NCI-H128 (cell line): ENCODE data around the gene KIAA1671.

Experiments
- DNase-seq: peaks from one replicate; lab custom pipeline; 2025; ENCODE audit not compliant: unreplicated experiment; lab: John Stamatoyannopoulos, UW

The KIAA1671 gene

GRCh38 chr22:25134451-25134850 is 181.9 kb downstream of the KIAA1671 start:
- DNase-seq = no peak

DNA sequence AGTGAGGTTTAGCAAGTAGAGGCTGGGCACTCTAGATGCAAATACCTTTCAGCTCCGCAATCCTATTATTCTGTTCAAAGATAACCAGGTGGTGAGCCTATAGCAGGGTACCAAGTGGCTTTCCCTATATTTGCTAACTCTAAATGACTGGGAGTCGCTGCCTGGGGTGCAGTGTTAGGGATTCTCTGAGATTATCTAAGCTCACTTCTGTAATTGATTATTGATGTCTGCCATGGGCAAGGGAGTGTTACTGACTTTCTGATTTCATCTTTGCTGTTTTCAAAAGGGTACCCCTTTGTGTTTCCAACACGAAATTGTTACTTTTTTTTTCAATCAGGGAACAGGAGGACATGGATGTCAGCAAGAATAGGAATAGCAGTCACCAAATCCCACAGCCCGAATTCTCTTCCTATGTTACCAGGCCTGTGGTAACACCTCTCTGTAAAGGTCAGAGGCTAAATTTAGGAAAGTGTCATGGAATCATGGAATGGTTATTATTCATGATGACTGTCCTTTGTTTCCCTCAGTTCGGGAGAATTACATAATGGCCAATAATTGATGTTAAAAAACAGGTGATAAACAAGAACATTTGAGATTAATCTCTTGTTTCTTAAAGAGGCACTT is 184.5 kb downstream of the KIAA1671 start:
- no peak for DNase-seq

DNA sequence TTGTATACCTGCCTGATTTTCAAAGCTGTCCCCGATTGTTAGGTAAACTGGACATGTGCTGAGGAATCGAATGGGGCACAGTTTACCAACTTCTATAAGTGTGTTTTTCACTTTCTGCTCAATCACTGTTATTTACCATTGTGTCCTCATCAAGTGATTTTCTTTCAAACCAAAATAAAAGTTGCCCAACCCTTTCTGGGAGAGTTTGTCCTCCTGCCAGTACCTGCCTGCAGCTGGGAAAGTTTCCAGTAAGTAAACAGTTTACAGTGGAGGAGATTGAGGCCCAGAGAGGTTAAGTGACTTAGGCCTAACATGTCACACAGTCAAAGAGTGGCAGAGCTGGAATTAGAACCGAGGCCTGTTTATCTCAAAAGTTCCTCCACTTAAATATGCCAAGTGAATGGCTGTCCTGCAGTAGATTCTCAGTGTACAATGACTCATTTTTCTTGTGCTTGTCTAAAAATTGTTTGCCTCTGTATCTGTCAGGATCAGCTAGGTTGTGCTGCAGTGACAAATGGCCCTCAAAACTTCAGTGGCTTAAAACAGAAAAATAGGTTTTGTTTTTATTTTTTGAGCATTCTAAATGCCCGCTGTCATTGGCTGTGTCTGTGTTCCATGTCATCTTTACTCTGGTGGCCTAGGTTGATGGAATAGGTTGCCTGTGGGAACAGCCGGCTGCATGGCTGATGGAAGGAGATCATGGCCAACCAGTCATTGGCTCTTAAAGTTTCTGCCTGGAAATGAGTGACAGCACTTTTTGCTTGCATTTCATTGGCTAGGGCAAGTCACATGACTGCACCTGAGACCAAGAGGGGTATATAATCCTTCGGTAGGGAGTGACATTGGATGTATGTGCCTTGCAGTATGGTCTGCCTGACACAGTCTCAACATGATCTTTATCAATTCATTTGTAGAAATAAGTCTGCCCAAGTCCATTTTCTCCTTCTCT is 185.3 kb downstream of the KIAA1671 start:
- no peak for DNase-seq

GRCh38 chr22:25139062-25139461 is 186.5 kb downstream of the KIAA1671 start:
- no peak for DNase-seq

- no peak for DNase-seq
Measured at GRCh38 chr22:25142102-25142501, 189.6 kb downstream of the KIAA1671 start.

- no peak for DNase-seq
Measured at GRCh38 chr22:25143156-25144076, 190.9 kb downstream of the KIAA1671 start.

DNA sequence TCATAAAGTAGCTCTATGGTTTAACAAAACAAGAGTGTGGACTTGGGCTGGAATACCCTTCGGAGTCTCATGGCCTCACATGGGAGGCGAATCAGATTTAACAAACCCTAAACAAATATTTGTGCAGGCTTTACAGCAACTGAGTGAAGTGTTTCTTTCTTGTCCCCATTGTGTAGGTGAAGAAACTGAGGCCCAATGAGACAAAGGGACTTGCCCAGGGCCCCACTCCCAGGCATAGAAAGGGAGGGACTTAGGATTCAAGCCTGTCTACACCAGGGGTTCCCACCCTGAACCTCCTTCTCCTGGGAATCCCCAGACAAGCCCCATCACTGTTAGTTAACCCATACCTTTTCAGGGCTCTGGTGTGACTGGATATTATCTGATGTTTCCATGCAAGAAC is 192.0 kb downstream of the KIAA1671 start:
- DNase-seq = no peak

DNA sequence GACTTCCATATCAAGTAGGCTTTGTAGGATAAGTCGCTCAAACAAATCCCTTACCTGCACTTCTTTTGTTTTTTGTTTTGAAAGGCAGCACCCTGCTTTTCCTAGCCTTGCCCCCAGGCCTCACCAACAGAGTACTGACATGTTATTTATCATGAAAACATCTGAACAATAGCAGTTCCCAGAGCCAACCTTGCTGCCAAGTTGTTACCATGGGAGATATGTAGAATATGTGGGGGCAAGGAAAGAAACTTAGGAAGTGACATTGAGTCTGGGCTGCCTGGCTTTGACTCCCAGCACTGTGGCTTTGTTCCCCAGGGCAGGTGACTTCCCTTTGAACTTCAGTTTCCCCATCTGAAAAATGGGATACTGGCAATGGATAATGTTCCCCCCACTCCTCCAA is 193.8 kb downstream of the KIAA1671 start:
- no peak for DNase-seq

DNA sequence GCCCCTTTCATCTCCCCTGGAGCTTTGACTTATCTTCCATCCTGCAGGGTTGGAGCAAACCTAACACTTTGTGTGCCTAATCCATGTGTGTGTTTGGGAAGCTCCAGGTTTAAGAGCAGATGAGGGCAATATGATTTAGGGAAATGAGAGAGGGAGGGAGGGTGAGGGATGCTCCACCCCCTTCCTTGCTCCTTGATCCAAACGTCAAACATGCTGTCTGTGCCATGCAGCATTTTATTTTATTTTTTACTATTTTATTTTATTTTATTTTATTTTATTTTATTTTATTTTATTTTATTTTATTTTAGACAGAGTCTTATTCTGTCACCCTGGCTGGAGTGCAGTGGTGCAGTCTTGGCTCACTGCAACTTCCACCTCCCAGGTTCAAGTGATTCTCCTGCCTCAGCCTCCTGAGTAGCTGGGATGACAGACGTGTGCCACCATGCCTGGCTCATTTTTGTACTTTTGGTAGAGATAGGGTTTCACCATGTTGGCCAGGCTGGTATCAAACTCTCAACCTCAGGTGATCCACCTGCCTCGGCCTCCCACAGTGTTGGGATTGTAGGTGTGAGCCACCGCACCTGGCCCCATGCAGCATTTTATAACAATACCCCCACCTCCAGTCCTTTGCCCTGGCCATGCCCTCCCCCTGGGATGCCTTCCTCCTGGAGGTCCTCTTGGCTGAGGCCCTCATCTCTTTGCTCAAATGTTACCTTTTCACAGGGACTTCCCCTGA is 194.6 kb downstream of the KIAA1671 start:
- DNase-seq = no peak

DNA sequence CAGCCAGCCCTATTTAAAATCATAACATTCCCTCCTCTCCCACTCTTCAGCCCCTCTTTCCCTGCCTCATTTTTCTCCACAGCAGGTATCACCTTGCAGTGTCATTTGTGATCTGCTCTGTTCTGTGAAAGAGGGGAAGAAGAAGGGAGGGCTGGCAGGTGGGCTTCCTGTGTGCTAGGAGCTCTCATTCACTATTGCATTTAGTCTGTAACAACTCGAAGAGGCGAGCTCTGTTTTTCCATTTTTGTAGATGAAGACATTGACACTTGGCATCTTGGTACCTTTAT is 195.1 kb downstream of the KIAA1671 start:
- no peak for DNase-seq

DNA sequence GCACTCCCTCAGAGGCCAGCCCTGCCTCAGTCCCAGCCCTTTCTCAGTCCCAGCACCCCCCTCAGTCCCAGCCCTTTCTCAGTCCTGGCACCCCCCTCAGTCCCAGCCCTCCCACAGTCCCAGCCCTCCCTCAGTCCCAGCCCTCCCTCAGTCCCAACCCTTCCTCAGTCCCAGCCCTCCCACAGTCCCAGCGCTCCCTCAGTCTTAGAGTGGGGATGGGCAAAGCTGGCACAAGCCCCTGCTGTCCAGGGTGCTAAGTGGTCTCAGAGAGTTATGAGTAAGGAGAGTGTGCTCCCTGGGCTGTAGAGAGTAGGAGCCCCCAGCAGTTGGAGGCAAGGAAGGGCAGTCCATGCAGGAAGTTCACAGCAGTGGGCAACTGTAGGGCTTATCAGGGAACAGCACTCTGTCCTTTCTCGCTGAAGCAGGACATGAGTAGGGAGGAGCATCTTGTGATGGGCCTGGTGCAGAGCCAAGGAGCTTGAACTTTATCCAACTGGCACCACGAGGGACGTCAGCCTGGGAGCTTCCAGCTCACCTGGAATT is 195.7 kb downstream of the KIAA1671 start:
- DNase-seq = no peak

DNA sequence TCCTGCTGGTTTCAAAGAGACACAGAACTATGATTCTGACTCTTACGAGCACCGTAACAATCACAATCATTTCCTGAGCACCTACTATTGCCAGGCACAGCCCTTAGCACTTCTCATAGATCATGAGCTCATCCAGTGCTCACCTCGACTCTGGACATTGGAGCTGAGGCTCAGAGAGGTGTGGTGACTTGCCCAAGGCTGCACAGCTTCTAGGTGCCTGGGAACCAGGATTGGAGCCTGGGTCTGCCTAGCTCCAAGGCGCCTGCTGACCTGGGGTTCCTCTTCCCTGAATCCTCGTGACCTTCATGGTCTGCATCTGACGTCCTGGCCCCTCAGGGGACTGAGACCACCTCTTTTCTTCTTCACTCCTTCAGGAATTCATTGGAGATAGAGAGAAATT is 196.5 kb downstream of the KIAA1671 start:
- DNase-seq = no peak

DNA sequence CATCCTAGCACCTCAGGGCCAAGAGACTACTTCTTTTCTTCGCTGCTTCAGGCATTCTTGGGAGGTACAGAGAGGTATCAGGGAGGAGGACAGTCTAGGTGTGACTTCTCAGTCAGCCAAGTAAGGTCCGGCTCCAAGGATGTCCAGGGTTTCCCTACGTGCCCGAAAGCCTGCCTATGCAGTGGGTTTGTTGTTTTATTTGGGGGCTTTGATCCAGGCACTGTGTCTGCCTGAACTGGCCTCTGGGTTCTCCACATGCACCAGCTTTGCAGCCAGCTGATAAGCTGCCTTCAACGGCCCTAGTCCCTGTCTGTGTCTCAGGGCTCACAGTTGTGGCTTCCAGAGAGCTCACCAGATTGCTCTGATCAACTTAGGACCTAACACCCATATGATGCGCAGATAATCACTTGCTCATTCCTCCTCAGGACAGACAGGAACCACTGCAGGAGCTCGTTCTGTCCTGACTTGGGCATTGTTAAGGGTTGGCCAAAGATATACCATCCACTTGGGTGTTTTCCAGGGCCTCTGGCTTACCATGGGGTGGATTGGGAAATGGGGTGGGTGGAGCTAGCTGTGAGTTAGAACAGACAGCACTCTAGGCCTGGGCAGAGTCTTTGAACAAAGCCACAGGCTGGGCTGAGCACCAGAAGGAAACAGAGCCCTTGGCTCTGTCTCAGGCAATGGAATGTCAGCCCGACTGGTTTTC is 201.6 kb downstream of the KIAA1671 start:
- no peak for DNase-seq

DNA sequence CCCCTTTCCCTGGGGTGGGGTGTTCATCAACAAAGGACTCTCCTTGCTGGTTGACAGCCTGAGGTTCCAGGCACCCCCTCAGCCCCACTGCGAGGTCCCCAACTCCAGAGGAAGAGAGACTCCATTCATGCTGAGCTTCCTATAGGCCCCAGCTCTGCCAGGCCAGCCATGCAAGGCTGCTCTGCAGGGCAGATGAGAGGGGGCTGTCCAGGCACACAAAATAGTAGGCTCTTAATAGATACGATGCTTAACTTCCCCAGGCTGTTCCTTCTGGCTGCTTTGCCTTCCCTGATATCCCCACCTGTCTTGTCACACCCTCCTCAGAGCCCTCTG is 202.1 kb downstream of the KIAA1671 start:
- no peak for DNase-seq

GRCh38 chr22:25156736-25157135 is 204.2 kb downstream of the KIAA1671 start:
- no peak for DNase-seq

DNA sequence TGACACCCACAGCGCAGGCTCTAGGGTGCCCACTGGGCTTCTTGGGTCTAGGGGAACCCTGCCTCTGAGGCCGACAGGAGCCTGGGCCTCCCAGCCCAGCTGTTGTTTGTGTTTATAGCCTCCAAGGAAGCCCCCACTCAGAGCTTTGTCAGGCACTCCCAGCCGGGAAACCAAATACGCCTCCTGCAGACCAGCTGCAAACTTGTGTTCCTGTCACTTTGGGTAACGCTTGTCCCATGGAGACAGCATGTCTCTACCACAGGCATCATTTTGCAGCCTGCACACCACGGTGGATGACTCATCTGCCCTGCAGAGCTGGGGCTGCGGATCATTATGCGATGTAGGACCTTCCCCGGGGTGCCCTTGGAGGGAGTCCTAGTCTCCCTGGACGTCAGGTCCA is 206.5 kb downstream of the KIAA1671 start:
- DNase-seq = no peak

- DNase-seq = no peak
Measured at GRCh38 chr22:25160120-25160996, 207.8 kb downstream of the KIAA1671 start.

GRCh38 chr22:25161017-25161915 is 208.8 kb downstream of the KIAA1671 start:
- no peak for DNase-seq
